Duodenal mucosa (tissue), 2 donors: ENCODE data around the gene CCDC15.
"Not testable (repeated sequence)": the region's sequence is repeated elsewhere in the genome, so short reads cannot be mapped to it uniquely, and the experiment has no call there.

Source experiments
- H3K27ac ChIP-seq: one replicate; pipeline ENCODE4 v1.7.0; 2013; ENCODE audit warnings: low read depth, low read length
- H3K27me3 ChIP-seq, 2 donors: one replicate each; pipeline ENCODE4 v1.7.0; 2013; ENCODE audit warnings: low read length in 2 of 2, control low read depth in 1 of 2; ENCODE audit not compliant: insufficient read depth in 2 of 2, control insufficient read depth in 1 of 2
- H3K36me3 ChIP-seq, 2 donors: one replicate each; pipeline ENCODE4 v1.7.0; 2013; ENCODE audit warnings: low read length in 2 of 2, control low read depth in 1 of 2; ENCODE audit not compliant: insufficient read depth in 2 of 2, control insufficient read depth in 1 of 2
- H3K4me1 ChIP-seq, 2 donors: one replicate each; pipeline ENCODE4 v1.7.0; 2013; ENCODE audit warnings: low read length in 2 of 2, control low read depth in 1 of 2; ENCODE audit not compliant: insufficient read depth in 2 of 2, control insufficient read depth in 1 of 2
- H3K4me3 ChIP-seq, 2 donors: one replicate each; pipeline ENCODE4 v1.7.0; 2013; ENCODE audit warnings: low read length in 2 of 2, low read depth in 1 of 2
- H3K9ac ChIP-seq, 2 donors: one replicate each; pipeline ENCODE4 v1.7.0; 2013; ENCODE audit warnings: low read length in 2 of 2, low read depth in 1 of 2
- H3K9me3 ChIP-seq, 2 donors: one replicate each; pipeline ENCODE4 v1.7.0; 2013; ENCODE audit warnings: low read length in 2 of 2, control low read depth in 1 of 2; ENCODE audit not compliant: control insufficient read depth in 1 of 2

CCDC15 gene

DNA sequence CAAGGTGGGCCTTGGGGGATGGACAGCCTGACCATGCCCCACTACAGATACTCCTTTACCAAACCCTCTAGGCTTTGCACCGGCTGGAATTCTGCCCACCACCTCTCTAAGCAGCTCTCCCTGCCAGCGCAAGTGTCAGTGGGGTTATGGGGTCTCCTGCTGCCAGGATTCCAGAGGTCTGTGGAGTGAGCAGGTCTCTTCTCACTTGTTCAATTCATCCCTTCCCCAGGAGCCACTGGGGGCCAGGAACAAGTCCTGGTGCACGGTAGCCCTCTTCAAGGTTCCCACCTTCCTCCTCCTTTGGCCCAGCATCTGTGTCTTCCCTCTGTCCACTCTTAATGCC, 30.5 kb downstream of the CCDC15 start:
- H3K36me3 ChIP-seq = no peaks in the 10 kb centered on the region
- H3K9me3 ChIP-seq = peaks cover 0 to 16% of the 10 kb centered on the region in 2 donors
- no peak overlapping the region for H3K4me3 ChIP-seq
- H3K27ac ChIP-seq = no peak overlapping the region
- H3K27me3 ChIP-seq = no peaks in the 10 kb centered on the region
- H3K4me1 ChIP-seq = no peaks in the 10 kb centered on the region
- H3K9ac ChIP-seq = no peak overlapping the region

DNA sequence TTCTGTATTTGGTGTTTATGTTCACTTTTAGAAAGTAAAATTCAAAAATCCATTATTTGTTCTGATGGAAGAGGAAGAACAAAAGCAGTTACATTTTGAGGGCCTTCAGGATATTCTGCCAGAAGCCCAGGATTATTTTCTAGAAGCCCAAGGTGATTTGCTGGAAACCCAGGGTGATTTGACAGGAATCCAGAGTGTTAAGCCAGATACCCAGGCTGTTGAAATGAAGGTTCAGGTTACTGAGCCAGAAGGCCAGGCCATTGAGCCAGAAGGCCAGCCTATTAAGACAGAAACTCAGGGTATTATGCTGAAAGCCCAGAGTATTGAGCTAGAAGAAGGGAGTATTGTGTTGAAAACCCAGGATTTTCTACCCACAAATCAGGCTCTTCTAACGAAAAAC, 33.1 kb downstream of the CCDC15 start:
- Histone ChIP-seq H3K9ac (no peak overlapping the region), H3K4me3 (no peak overlapping the region), H3K4me1 (no peaks in the 10 kb centered on the region), H3K27me3 (no peaks in the 10 kb centered on the region), H3K27ac (no peak overlapping the region), H3K36me3 (no peaks in the 10 kb centered on the region), H3K9me3 (peaks cover 0 to 6% of the 10 kb centered on the region in 2 donors)

DNA sequence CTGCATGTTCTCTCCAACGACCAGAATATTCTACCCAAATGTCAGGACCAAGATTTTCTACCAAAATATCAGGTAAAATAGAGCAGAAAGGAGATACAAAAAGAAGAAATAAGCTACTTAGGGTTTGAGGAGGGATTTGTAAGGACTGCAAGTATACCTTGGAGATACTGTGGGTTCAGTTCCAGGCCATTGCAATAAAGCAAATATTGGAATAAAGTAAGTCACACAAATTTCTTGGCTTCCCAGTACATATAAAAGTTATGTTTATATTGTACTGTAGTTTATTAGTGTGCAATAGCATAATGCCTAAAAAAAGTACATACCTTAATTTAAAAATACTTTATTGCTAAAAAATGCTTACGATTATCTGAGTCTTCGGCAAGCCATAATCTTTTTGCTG, 34.1 kb downstream of the CCDC15 start:
- Histone ChIP-seq H3K9me3 (no peaks in the 10 kb centered on the region), H3K36me3 (no peaks in the 10 kb centered on the region), H3K9ac (no peak overlapping the region), H3K27ac (no peak overlapping the region), H3K27me3 (no peaks in the 10 kb centered on the region), H3K4me1 (no peaks in the 10 kb centered on the region), H3K4me3 (no peak overlapping the region)

DNA sequence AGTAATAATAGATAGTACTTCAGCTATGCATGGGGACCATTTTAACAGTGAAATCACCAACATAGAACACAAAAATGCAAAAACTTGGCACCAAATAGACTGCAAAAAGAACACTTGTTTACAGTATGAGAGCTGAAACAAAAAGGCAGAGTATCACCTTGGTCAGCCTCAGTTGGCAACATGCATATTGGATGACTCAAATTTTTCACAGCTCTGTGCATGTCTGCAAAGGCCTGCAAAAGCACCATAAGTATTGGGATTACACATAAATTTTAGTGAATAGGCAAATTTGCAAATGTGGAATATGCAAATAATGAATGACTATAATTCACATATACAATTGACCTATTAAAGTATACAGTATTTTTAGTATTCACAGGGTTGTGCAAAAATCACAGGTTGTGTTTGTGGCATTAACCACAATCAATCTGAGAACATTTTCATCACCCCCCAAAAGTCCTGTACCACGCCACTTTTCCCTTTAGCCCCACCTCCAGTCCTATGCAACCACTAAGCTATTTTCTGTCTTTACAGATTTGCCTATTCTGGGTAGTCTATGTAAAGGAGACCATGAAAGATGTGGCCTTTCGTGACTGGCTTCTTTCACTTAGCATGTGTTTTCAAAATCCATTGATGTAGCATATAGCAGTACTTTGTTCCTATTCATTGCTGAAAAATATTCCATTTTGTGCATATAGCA, 47.2 kb downstream of the CCDC15 start:
- no peak overlapping the region for H3K4me3 ChIP-seq
- no peaks in the 10 kb centered on the region for H3K27me3 ChIP-seq
- no peaks in the 10 kb centered on the region for H3K4me1 ChIP-seq

DNA sequence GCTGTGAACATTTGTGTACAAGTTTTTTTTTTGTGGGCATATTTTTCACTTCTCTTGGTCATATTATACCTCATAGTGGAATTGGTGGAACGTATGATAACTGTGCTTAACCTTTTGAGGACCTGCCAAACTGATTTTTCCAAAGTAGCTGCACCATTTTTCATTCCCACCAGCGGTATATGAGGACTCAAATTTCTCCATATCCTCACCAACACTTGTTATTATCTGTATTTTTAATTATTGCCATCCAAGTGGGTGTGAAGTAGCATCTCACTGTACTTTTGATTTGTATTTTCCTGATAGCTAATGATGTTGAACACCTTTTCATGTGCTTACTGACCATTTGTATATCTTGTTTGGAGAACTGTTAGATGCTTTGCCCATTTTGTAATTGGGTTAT, 47.8 kb downstream of the CCDC15 start:
- Histone ChIP-seq H3K9ac (no peak overlapping the region), H3K4me1 (no peaks in the 10 kb centered on the region), H3K9me3 (no peaks in the 10 kb centered on the region)

More for the DNA sequence above, 47.2 kb downstream of the CCDC15 start:
- no peak overlapping the region for H3K27ac ChIP-seq
- H3K36me3 ChIP-seq = no peaks in the 10 kb centered on the region
- no peak overlapping the region for H3K9ac ChIP-seq
- H3K9me3 ChIP-seq = no peaks in the 10 kb centered on the region

DNA sequence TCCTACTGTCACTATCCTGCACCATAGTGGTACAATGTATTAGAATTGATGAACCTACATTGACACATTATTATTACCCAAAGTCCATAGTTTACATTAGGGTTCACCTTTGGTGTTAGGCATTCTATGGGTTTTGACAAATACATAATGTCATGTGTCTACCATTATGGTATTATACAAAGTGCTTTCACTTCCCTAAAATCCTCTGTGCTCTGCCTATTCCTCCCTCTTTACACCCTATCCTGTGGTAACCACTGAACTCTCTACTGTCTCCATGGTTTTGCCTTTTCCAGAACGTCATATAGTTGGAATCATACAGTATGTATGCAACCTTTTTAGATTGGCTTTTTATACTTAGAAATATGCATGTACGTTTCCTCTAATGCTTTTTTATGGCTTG, 51.5 kb downstream of the CCDC15 start:
- Histone ChIP-seq H3K9me3 (no peaks in the 10 kb centered on the region), H3K9ac (no peak overlapping the region), H3K36me3 (no peaks in the 10 kb centered on the region), H3K4me3 (no peak overlapping the region), H3K27me3 (no peaks in the 10 kb centered on the region), H3K27ac (no peak overlapping the region), H3K4me1 (no peaks in the 10 kb centered on the region)

More for the DNA sequence above, 47.8 kb downstream of the CCDC15 start:
- no peak overlapping the region for H3K4me3 ChIP-seq
- H3K27me3 ChIP-seq = no peaks in the 10 kb centered on the region
- H3K27ac ChIP-seq = no peak overlapping the region
- no peaks in the 10 kb centered on the region for H3K36me3 ChIP-seq

DNA sequence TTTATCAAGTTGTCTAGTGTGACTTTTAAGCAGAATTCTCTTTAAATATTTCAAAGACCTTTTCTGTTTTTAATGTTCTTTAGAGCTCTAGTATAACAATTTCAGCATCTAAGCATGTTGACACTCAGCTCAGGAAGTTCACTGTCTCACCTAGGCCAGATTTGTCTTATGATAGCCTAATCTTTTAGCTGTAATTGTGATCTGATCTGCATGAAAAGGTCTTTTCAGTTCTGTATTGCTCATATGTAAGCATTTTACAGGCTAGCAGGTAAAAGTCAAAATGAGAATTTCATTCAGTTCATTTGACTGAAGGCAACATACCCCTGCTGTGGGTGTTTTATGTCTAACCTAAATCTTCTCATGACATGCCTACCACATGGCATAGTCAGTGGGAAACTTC, 62.4 kb downstream of the CCDC15 start:
- H3K4me3 ChIP-seq = no peak overlapping the region
- H3K9ac ChIP-seq = no peak overlapping the region
- H3K9me3 ChIP-seq = no peaks in the 10 kb centered on the region
- H3K4me1 ChIP-seq = no peaks in the 10 kb centered on the region
- no peaks in the 10 kb centered on the region for H3K36me3 ChIP-seq
- no peaks in the 10 kb centered on the region for H3K27me3 ChIP-seq
- H3K27ac ChIP-seq = no peak overlapping the region

DNA sequence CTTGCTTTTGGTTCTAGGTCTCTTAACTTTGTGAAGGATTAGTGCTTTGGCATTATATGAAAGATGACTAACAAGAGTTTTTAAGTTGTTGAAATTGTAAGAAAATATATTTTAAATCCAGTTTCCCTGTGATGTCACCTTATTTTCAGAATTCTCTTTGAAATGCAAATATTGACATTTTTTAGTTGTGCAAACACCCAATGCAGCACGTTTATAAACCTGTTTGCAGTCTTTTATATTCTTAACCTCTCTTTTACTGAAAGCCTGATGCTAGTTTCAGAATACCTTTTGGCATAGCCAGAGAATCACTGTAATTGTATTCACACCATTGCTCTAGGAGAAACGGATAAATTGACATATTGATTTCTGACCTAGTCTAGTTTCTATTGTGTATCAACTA, 66.3 kb downstream of the CCDC15 start:
- no peak overlapping the region for H3K27ac ChIP-seq

DNA sequence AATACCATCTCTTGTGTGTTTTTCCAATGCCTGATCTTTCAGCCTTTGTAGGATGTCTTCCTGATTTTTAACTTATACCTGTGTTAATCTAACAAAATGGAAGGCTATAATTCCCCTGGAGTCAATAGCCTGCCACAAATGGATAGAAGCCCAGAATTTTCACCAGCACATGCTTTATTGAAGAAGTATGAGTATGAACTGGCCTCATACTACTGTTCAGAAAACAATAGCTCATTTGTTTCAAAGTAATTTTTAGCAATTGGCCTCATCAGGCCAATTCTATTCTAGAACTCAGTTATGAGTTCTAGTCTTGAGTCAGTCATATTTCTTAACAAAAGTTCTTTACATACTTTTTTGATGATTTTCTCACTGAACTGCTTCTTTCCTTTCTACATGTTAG, 68.5 kb downstream of the CCDC15 start:
- H3K4me1 ChIP-seq = no peaks in the 10 kb centered on the region
- no peak overlapping the region for H3K4me3 ChIP-seq
- H3K27me3 ChIP-seq = no peaks in the 10 kb centered on the region
- H3K9me3 ChIP-seq = no peaks in the 10 kb centered on the region
- H3K36me3 ChIP-seq = no peaks in the 10 kb centered on the region
- no peak overlapping the region for H3K27ac ChIP-seq
- no peak overlapping the region for H3K9ac ChIP-seq

More for the DNA sequence above, 66.3 kb downstream of the CCDC15 start:
- H3K27me3 ChIP-seq = no peaks in the 10 kb centered on the region
- no peaks in the 10 kb centered on the region for H3K36me3 ChIP-seq
- no peaks in the 10 kb centered on the region for H3K4me1 ChIP-seq
- no peak overlapping the region for H3K9ac ChIP-seq
- no peaks in the 10 kb centered on the region for H3K9me3 ChIP-seq
- no peak overlapping the region for H3K4me3 ChIP-seq

DNA sequence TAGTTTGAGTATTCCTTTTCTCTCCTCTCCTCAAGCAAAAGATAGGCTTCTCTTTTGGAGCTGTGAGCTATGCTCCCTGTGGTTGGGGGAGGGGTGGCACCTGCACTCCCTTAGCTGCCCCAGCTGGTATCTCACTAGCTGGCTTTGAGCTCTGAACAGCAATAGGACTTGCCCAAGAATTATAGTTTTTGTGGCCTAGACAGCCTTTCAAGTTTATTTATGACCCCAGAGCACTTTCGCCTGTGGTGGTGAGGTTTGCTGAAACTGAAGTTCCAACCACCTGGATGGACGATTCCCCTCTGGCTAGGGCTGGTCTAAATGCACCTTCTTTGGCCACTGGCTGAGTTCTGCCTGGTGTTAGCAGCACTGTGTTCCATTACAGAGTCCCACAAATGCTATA, 72.0 kb downstream of the CCDC15 start:
- H3K9ac ChIP-seq = no peak overlapping the region
- H3K9me3 ChIP-seq = no peaks in the 10 kb centered on the region
- H3K36me3 ChIP-seq = no peaks in the 10 kb centered on the region
- H3K4me3 ChIP-seq = no peak overlapping the region
- no peaks in the 10 kb centered on the region for H3K27me3 ChIP-seq
- no peaks in the 10 kb centered on the region for H3K4me1 ChIP-seq
- no peak overlapping the region for H3K27ac ChIP-seq

DNA sequence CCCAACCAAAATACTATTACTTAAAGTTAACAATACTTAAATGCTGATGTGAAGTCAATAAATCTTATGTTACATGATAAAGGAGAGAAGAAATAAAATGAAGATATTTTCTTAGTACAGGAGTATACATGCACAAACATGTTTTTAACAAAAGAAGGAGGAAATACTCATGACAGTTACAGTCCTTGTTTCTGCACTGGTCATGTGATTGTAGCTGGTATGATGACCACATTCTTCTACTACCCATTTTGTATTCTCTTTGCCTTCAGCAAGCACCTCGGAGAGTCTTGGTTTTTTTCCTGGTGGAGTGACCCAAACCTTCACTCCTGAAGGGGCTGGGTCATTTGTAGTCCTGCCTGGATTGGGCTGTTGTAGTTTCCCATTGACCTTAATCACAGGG, 75.4 kb downstream of the CCDC15 start:
- not testable (repeated sequence) for H3K27ac ChIP-seq, H3K27me3 ChIP-seq, H3K9me3 ChIP-seq, H3K4me3 ChIP-seq, H3K4me1 ChIP-seq, H3K9ac ChIP-seq, H3K36me3 ChIP-seq
